ENCODE measurements around the gene NME4. TPM values are rescaled to one million over a fixed set of nuclear protein-coding genes. Genes with fewer than 3 reads are reported as not detected.
"Not testable (repeated sequence)": the region's sequence is repeated elsewhere in the genome, so short reads cannot be mapped to it uniquely, and the experiment has no call there.

NME4 gene
- total RNA-seq = 64.3 and 64.8 TPM in 2 replicates

- peak within 1 kb of the TSS; percentile 84 for H3K27ac Mint-ChIP-seq
- peaks cover 9% of the 10 kb centered on the region for H3K27me3 Mint-ChIP-seq
- H3K9me3 Mint-ChIP-seq = peaks cover under 1% of the 10 kb centered on the region
- H3K36me3 Mint-ChIP-seq (ENCODE audit: low read depth) = no peaks in the 10 kb centered on the region
- peaks cover 16% of the 10 kb centered on the region for H3K4me1 Mint-ChIP-seq
- H3K4me3 Mint-ChIP-seq = peak within 1 kb of the TSS; percentile 81
- intact Hi-C loops (cut with micrococcal nuclease) = no loop called here
- DNase-seq = peak; percentile 80
These were observed at the start of gene NME4 for GRCh38 chr16:397135-397661. Gene NME4 (plus strand): TSS chr16:397199. CDS start chr16:397223, 24 bp downstream.

- Mint-ChIP-seq H3K4me1 (peaks cover 40% of the 10 kb centered on the region), H3K9me3 (no peaks in the 10 kb centered on the region), H3K27ac (no peak overlapping the region), H3K4me3 (no peak overlapping the region), H3K27me3 (no peaks in the 10 kb centered on the region), H3K36me3 (ENCODE audit: low read depth) (peaks cover 42% of the 10 kb centered on the region)
- intact Hi-C loops (cut with micrococcal nuclease) = no loop called here
- DNase-seq = no peak
These were observed 49.8 kb upstream of the NME4 start for GRCh38 chr16:347203-347602.

- H3K27me3 Mint-ChIP-seq; H3K4me3 Mint-ChIP-seq; DNase-seq; H3K9me3 Mint-ChIP-seq; intact Hi-C loops (cut with micrococcal nuclease); H3K27ac Mint-ChIP-seq: not testable (repeated sequence)
- peaks cover 40% of the 10 kb centered on the region for H3K36me3 Mint-ChIP-seq (ENCODE audit: low read depth)
- peaks cover 31% of the 10 kb centered on the region for H3K4me1 Mint-ChIP-seq
These were observed 48.5 kb upstream of the NME4 start for GRCh38 chr16:348495-348894.

GRCh38 chr16:349211-349610 lies 47.8 kb upstream of the NME4 start:
- Mint-ChIP-seq H3K9me3 (no peaks in the 10 kb centered on the region), H3K27ac (no peak overlapping the region), H3K4me1 (peaks cover 33% of the 10 kb centered on the region), H3K4me3 (no peak overlapping the region), H3K36me3 (ENCODE audit: low read depth) (peaks cover 36% of the 10 kb centered on the region), H3K27me3 (no peaks in the 10 kb centered on the region)
- intact Hi-C loops (cut with micrococcal nuclease) = no loop called here
- no peak for DNase-seq

GRCh38 chr16:350203-350602 lies 46.8 kb upstream of the NME4 start:
- no peak overlapping the region for H3K27ac Mint-ChIP-seq
- no peaks in the 10 kb centered on the region for H3K27me3 Mint-ChIP-seq
- H3K4me3 Mint-ChIP-seq = peak overlapping the region; percentile 8
- H3K36me3 Mint-ChIP-seq (ENCODE audit: low read depth) = peaks cover 29% of the 10 kb centered on the region
- intact Hi-C loops (cut with micrococcal nuclease) = loop anchor here (2.0 kb wide), 1 partner anchor 25 kb away; no protein-coding TSS in a partner anchor
- peaks cover 31% of the 10 kb centered on the region for H3K4me1 Mint-ChIP-seq
- no peak for DNase-seq
- H3K9me3 Mint-ChIP-seq = no peaks in the 10 kb centered on the region

- Mint-ChIP-seq H3K4me1 (peaks cover 29% of the 10 kb centered on the region), H3K9me3 (no peaks in the 10 kb centered on the region), H3K27ac (peak overlapping the region; percentile 85), H3K27me3 (no peaks in the 10 kb centered on the region), H3K4me3 (peak overlapping the region; percentile 85), H3K36me3 (ENCODE audit: low read depth) (peaks cover 16% of the 10 kb centered on the region)
- peak; percentile 83 for DNase-seq
- intact Hi-C loops (cut with micrococcal nuclease) = loop anchor here (1.0 to 2.0 kb wide), 3 partner anchors 27 to 123 kb away; partner anchors contain the start of gene LUC7L
These were observed 45.0 kb upstream of the NME4 start for GRCh38 chr16:351804-352520.

- peaks cover 25% of the 10 kb centered on the region for H3K4me1 Mint-ChIP-seq
- H3K27ac Mint-ChIP-seq = peak within 1 kb of the TSS; percentile 85
- H3K36me3 Mint-ChIP-seq (ENCODE audit: low read depth) = peaks cover 10% of the 10 kb centered on the region
- H3K4me3 Mint-ChIP-seq = peak within 1 kb of the TSS; percentile 85
- peak; percentile 99 for DNase-seq
- no peaks in the 10 kb centered on the region for H3K27me3 Mint-ChIP-seq
- H3K9me3 Mint-ChIP-seq = no peaks in the 10 kb centered on the region
- intact Hi-C loops (cut with micrococcal nuclease) = loop anchor here (1.0 kb wide), 3 partner anchors 18 to 123 kb away; partner anchors contain the start of genes LUC7L and MRPL28
These were observed 44.2 kb upstream of the NME4 start, which contains the start of gene AXIN1 for GRCh38 chr16:352547-353403. Gene AXIN1 (minus strand): TSS chr16:352723. CDS start chr16:347025, 5,698 bp downstream.

- Mint-ChIP-seq H3K27ac (no peak overlapping the region), H3K36me3 (ENCODE audit: low read depth) (peaks cover 10% of the 10 kb centered on the region), H3K27me3 (no peaks in the 10 kb centered on the region), H3K9me3 (no peaks in the 10 kb centered on the region), H3K4me3 (peak overlapping the region; percentile 21), H3K4me1 (peaks cover 23% of the 10 kb centered on the region)
- DNase-seq = no peak
- intact Hi-C loops (cut with micrococcal nuclease) = loop anchor here (1.0 kb wide), 1 partner anchor 17 kb away; the partner anchor contains the start of gene MRPL28
These were observed 43.4 kb upstream of the NME4 start for GRCh38 chr16:353404-354290.

- intact Hi-C loops (cut with micrococcal nuclease) = no loop called here
These were observed 42.6 kb upstream of the NME4 start for GRCh38 chr16:354291-354881.

GRCh38 chr16:354971-355461 lies 42.0 kb upstream of the NME4 start:
- H3K27ac Mint-ChIP-seq = no peak overlapping the region
- DNase-seq = no peak
- intact Hi-C loops (cut with micrococcal nuclease) = no loop called here

More at GRCh38 chr16:354291-354881, 42.6 kb upstream of the NME4 start:
- no peaks in the 10 kb centered on the region for H3K27me3 Mint-ChIP-seq
- no peak for DNase-seq
- peaks cover 19% of the 10 kb centered on the region for H3K4me1 Mint-ChIP-seq
- H3K36me3 Mint-ChIP-seq (ENCODE audit: low read depth) = peaks cover 8% of the 10 kb centered on the region
- no peaks in the 10 kb centered on the region for H3K9me3 Mint-ChIP-seq
- peak overlapping the region; percentile 21 for H3K4me3 Mint-ChIP-seq
- no peak overlapping the region for H3K27ac Mint-ChIP-seq

GRCh38 chr16:356741-357140 lies 40.3 kb upstream of the NME4 start:
- Mint-ChIP-seq H3K27ac (no peak overlapping the region), H3K9me3 (no peaks in the 10 kb centered on the region), H3K4me3 (no peak overlapping the region), H3K27me3 (no peaks in the 10 kb centered on the region), H3K4me1 (peaks cover 5% of the 10 kb centered on the region), H3K36me3 (ENCODE audit: low read depth) (no peaks in the 10 kb centered on the region)
- intact Hi-C loops (cut with micrococcal nuclease) = no loop called here
- no peak for DNase-seq

More at GRCh38 chr16:354971-355461, 42.0 kb upstream of the NME4 start:
- H3K4me1 Mint-ChIP-seq = peaks cover 14% of the 10 kb centered on the region
- H3K27me3 Mint-ChIP-seq = no peaks in the 10 kb centered on the region
- H3K4me3 Mint-ChIP-seq = no peak overlapping the region
- no peaks in the 10 kb centered on the region for H3K9me3 Mint-ChIP-seq
- H3K36me3 Mint-ChIP-seq (ENCODE audit: low read depth) = peaks cover 6% of the 10 kb centered on the region

GRCh38 chr16:359067-359763 lies 37.8 kb upstream of the NME4 start:
- intact Hi-C loops (cut with micrococcal nuclease) = no loop called here
- Mint-ChIP-seq H3K4me1 (peaks cover 8% of the 10 kb centered on the region), H3K27me3 (no peaks in the 10 kb centered on the region), H3K27ac (no peak overlapping the region), H3K4me3 (no peak overlapping the region), H3K9me3 (no peaks in the 10 kb centered on the region), H3K36me3 (ENCODE audit: low read depth) (no peaks in the 10 kb centered on the region)
- DNase-seq = no peak

All from activated CD4-positive, alpha-beta T cell treated with anti-CD3 and anti-CD28 coated beads, Interleukin-2, amount 10 ng/mL, durations not matched to agents 24 days and 14 days (primary cell).